ENCODE data around the gene OSBPL6.

DNA sequence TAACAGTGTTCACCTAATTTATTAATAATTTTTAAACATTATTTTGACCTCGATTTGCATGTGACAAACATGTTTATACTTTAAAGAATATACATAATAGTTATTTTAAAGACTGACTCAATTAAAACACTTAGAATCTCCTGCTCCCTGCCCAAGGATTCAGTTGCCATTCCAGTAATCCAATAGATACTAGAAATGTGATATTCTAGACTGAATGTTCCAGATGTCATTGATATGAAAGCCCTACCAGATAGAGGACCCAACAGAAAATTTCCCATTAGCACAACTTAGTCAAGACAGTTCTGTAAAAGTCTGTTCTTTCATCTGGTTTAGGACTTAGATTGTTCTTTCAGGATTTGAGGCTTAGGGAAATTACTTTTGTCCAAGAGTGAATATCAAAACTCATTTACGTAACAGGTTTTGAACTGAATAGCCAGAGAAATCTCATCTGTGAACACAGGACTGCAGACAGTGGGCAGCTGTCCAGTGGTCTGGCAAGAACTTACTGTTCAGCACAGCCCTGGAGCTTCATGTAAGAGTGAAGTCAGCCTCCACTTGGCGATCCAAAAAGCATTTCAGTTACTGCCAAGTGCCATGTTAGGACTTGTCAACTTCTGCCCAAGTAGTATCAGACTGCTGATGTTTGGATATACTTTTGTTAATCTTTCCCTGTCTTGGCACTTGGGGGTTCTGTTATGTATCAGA, 77.5 kb downstream of the OSBPL6 start:
- TF ChIP-seq ISL1 (CRISPR knock-in tag; IDR thresholded peaks at IDR 0.05) (no peak), BACH2 (CRISPR knock-in tag; IDR thresholded peaks at IDR 0.05; ENCODE audit: borderline replicate concordance) (no peak), SNAI2 (CRISPR knock-in tag; IDR thresholded peaks at IDR 0.05) (no peak), ESRRG (CRISPR knock-in tag; IDR thresholded peaks at IDR 0.05) (no peak), ZFP30 (CRISPR knock-in tag; IDR thresholded peaks at IDR 0.05) (no peak), TCF4 (CRISPR knock-in tag; IDR thresholded peaks at IDR 0.05; ENCODE audit: borderline replicate concordance) (no peak), ZFP3 (CRISPR knock-in tag; IDR thresholded peaks at IDR 0.05) (no peak), CSDC2 (CRISPR knock-in tag; IDR thresholded peaks at IDR 0.05) (no peak), RARB (CRISPR knock-in tag; IDR thresholded peaks at IDR 0.05) (no peak), ARNTL (CRISPR knock-in tag; IDR thresholded peaks at IDR 0.05; ENCODE audit: borderline replicate concordance, low read depth) (no peak)
- TF ChIP-seq, protein P1, sequence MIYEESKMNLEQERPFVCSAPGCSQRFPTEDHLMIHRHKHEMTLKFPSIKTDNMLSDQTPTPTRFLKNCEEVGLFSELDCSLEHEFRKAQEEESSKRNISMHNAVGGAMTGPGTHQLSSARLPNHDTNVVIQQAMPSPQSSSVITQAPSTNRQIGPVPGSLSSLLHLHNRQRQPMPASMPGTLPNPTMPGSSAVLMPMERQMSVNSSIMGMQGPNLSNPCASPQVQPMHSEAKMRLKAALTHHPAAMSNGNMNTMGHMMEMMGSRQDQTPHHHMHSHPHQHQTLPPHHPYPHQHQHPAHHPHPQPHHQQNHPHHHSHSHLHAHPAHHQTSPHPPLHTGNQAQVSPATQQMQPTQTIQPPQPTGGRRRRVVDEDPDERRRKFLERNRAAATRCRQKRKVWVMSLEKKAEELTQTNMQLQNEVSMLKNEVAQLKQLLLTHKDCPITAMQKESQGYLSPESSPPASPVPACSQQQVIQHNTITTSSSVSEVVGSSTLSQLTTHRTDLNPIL (CRISPR knock-in tag; IDR thresholded peaks at IDR 0.05; ENCODE audit: low read depth) = no peak
- TF ChIP-seq, protein P2, sequence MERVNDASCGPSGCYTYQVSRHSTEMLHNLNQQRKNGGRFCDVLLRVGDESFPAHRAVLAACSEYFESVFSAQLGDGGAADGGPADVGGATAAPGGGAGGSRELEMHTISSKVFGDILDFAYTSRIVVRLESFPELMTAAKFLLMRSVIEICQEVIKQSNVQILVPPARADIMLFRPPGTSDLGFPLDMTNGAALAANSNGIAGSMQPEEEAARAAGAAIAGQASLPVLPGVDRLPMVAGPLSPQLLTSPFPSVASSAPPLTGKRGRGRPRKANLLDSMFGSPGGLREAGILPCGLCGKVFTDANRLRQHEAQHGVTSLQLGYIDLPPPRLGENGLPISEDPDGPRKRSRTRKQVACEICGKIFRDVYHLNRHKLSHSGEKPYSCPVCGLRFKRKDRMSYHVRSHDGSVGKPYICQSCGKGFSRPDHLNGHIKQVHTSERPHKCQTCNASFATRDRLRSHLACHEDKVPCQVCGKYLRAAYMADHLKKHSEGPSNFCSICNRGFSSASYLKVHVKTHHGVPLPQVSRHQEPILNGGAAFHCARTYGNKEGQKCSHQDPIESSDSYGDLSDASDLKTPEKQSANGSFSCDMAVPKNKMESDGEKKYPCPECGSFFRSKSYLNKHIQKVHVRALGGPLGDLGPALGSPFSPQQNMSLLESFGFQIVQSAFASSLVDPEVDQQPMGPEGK (CRISPR knock-in tag; IDR thresholded peaks at IDR 0.05; ENCODE audit: borderline replicate concordance) = no peak
- TF ChIP-seq, protein P3, sequence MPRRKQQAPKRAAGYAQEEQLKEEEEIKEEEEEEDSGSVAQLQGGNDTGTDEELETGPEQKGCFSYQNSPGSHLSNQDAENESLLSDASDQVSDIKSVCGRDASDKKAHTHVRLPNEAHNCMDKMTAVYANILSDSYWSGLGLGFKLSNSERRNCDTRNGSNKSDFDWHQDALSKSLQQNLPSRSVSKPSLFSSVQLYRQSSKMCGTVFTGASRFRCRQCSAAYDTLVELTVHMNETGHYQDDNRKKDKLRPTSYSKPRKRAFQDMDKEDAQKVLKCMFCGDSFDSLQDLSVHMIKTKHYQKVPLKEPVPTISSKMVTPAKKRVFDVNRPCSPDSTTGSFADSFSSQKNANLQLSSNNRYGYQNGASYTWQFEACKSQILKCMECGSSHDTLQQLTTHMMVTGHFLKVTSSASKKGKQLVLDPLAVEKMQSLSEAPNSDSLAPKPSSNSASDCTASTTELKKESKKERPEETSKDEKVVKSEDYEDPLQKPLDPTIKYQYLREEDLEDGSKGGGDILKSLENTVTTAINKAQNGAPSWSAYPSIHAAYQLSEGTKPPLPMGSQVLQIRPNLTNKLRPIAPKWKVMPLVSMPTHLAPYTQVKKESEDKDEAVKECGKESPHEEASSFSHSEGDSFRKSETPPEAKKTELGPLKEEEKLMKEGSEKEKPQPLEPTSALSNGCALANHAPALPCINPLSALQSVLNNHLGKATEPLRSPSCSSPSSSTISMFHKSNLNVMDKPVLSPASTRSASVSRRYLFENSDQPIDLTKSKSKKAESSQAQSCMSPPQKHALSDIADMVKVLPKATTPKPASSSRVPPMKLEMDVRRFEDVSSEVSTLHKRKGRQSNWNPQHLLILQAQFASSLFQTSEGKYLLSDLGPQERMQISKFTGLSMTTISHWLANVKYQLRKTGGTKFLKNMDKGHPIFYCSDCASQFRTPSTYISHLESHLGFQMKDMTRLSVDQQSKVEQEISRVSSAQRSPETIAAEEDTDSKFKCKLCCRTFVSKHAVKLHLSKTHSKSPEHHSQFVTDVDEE (CRISPR knock-in tag; IDR thresholded peaks at IDR 0.05) = no peak
